ENCODE results near the gene NAV3. TPM values are rescaled to one million over a fixed set of nuclear protein-coding genes. Genes with fewer than 3 reads are reported as not detected.
"Not testable (repeated sequence)": the region's sequence is repeated elsewhere in the genome, so short reads cannot be mapped to it uniquely, and the experiment has no call there.

The NAV3 gene
- total RNA-seq, 1 donor from 2014 or later: not detected

DNA sequence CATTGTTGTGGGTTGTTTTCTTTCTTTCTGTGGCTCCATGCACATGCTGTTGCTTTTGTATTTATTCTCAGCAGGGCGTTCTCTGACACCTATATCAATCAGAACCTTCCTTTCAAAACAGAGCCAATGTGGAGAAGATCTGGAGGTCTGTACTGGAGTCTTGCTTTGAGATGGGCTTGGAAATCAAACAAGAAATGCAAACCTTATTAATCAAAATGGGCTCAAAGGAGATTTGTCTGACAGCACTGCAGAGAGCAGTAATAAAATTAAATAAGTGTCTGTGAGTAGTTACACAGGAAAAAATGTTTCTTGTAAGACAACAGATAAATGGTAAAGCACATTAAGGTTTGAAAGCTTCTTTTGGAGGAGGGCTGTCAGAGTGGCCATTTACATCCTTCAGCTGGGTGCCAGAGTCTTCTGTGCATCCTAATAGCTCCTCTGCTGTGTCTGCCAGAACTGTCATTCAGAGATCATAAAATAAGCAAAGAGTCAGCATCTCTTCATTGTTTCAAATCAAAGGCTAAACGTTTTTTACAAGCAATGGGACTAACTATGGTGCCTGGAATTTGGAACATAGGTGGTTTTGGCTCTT lies 414.3 kb downstream of the NAV3 start:
- intact Hi-C loops (cut with micrococcal nuclease): no loop called here

GRCh38 chr12:78248321-78248720 lies 417.6 kb downstream of the NAV3 start:
- intact Hi-C loops (cut with micrococcal nuclease): no loop called here

- intact Hi-C loops (cut with micrococcal nuclease): no loop called here
Measured at GRCh38 chr12:78249578-78249977, 418.9 kb downstream of the NAV3 start.

DNA sequence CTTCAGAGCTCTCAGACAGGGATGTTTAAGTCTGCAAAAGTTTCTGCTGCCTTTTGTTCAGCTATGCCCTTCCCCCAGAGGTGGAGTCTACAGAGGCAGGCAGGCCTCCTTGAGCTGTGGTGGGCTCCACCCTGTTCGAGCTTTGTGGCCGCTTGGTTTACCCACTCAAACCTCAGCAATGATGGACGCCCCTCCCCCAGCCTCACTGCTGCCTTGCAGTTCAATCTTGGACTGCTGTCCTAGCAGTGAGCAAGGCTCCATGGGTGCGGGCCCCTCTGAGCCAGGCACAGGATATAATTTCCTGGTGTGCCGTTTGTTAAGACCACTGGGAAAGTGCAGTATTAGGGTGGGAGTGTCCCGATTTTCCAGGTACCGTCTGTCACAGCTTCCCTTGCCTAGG lies 427.0 kb downstream of the NAV3 start:
- intact Hi-C loops (cut with micrococcal nuclease): not testable (repeated sequence)

- intact Hi-C loops (cut with micrococcal nuclease): no loop called here
Measured at GRCh38 chr12:78260976-78261375, 430.3 kb downstream of the NAV3 start.

DNA sequence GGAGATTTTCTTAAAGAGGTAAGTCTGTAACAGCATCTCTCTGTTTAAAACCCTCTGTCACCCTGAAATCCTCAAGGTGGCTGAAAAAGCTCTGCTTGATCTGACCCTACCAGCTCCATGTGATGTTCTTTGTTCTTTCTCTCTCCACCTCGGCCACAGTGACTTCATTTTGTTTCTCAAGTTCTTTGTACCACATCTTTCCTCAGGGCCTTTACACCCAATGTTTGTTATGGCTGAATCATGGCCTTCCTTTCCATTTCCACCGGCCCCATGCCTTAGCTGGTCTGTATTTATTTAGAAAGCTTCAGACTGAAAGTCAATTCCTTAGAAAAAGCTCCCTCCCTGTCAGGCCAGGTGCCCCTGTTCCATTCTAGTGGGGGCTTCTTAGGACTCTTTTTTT lies 431.2 kb downstream of the NAV3 start:
- intact Hi-C loops (cut with micrococcal nuclease): no loop called here

Measured in T-helper 1 cell treated with Interleukin-12 subunit alpha and Interleukin-12 subunit beta and Interleukin-4 antibody, amounts not matched to agents 30 ng/mL and 1 ng/mL, for 36 hours (primary cell).